Inflammatory macrophage treated with lipopolysaccharide for 4 hours (primary cell): ENCODE data around the gene PKN1.

ENCODE experiments used
- DNase-seq: peaks from one replicate; pipeline ENCODE4 v3.0.0-alpha.2; 2020

PKN1 gene

GRCh38 chr19:14516746-14517438 lies 83.8 kb downstream of the PKN1 start:
- DNase-seq, result no peak

GRCh38 chr19:14517446-14517839 lies 84.3 kb downstream of the PKN1 start:
- no peak for DNase-seq

GRCh38 chr19:14517840-14518505 lies 84.9 kb downstream of the PKN1 start, which contains the start of gene DNAJB1:
Gene DNAJB1 (minus strand): TSS chr19:14518397. CDS start chr19:14518349, 48 bp downstream.
- DNase-seq, result peak; percentile 83

- DNase-seq, result no peak
Measured at GRCh38 chr19:14519245-14519859, 86.2 kb downstream of the PKN1 start.

GRCh38 chr19:14519860-14520407 lies 86.8 kb downstream of the PKN1 start:
- peak; percentile 80 for DNase-seq

GRCh38 chr19:14520543-14520942 lies 87.4 kb downstream of the PKN1 start:
- DNase-seq, result no peak
